ENCODE data around the gene HEXIM2.
"Not testable (repeated sequence)": the region's sequence is repeated elsewhere in the genome, so short reads cannot be mapped to it uniquely, and the experiment has no call there.

HEXIM2 gene

GRCh38 chr17:45171338-45172231, 9.9 kb downstream of the HEXIM2 start:
- no peak for DNase-seq

DNA sequence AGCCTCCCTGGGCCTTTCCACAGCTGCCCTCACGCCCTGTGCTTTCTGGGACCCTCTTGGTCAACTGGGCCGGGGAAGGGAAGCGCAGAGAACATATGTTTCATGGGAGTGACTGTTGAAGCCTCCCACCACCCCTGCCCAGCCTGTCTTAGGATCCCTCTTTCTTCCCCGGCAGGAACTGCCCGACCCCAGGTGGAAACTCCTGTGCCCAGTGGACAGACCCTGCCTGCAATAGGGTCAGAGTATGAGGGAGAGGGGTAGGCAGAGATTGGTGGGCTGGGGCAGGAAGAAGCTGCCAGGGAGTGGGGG, 10.5 kb downstream of the HEXIM2 start:
- DNase-seq, result no peak

DNA sequence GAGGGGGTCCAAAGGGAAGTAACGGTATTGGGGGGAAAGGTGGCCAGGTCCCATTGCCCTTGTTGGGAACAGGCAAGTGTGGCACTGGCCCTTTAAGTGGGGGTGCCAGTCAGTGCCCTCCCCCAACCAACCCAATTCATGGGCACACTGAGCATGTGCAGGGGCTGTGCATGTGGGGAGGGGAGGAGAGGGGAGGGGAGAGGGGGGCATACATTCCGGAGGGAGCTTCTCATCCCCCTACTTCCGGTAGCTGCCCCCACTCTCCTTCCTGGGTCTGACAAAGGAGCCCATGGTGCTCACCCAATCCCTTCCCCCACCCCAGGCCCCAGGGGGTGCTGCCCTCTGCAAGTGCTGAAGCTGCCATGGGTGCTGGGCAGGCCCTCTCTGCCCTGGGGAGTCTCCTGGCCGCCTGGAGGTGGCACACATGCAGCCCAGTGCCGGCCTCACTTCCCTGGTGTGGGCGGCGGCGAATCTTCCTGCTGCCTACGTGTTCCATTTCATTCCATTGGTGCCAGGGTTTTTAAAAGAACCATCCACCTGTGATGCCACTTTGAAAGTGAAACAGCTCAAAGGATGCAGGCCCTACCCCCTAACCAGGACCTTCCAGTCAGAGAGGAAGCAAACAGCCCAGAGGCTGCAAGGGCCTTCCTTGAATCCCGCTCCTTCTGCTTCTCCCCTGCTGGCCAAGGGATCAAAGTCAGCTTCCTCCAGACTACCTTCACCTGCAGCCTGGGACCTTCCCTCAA, 11.0 kb downstream of the HEXIM2 start:
- peak; percentile 46 for DNase-seq

DNA sequence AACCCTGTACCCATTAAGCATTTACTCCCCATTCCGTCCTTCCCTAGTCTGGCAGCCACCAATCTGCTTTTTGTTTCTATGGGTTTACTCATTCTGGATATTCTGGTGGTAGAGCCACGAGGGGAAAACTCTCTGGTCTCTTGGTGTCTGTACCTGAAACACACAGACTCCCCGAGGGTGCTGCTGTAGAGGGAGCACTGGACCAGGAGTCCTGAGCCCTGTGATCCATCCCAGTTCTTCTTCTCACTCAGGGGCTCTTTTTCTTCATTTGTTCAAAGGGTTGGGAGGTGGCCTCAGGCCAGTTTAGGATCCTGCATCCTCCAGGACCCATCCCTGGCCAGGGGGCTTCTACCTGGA, 14.1 kb downstream of the HEXIM2 start:
- DNase-seq, result no peak

- DNase-seq, result no peak
These were observed 15.9 kb downstream of the HEXIM2 start for GRCh38 chr17:45177563-45177962.

GRCh38 chr17:45184144-45184543, 22.5 kb downstream of the HEXIM2 start:
- no peak for DNase-seq

DNA sequence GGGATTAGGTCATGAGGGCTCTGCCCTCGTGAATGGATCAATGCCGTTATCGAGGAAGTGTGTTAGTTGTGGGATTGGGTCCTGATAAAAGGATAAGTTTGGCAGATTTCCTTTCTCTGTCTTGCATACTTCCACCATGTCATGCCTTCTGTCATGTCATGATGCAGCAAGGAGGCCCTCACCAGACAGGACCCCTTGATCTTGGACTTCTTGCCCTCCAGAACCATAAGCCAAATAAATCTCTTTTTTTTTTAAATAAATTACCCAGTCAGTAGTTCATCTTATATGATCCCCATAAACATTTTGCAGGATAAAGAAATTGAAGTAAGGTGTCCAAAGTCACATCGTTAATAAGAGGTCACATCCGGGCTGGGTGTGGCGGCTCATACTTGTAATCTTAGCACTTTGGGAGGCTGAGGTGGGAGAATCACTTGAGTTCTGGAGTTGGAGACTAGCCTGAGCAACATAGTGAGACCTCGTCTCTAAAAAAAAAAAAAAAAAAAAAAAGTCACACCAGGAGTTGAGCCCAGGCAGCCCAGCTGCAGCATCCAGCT, 25.2 kb downstream of the HEXIM2 start:
- DNase-seq, result no peak

DNA sequence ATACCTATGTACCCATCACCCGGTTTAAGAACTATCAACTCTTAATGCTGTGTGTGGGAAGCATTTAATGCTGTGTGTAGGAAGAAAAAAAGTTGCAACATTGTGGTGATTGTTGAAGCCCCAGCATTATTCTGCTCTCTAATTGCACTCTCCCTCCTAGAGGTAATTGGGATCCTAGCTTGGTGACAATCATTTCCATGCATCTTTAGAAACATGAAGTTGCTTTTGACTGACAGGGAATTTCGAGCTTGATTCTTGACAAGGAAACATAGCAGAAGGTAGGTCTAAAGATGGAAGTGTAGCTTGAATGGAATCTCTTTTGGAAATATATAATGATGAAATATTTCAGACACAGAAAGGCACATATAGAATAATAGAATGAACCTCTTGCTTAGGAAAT, 27.3 kb downstream of the HEXIM2 start:
- no peak for DNase-seq

DNA sequence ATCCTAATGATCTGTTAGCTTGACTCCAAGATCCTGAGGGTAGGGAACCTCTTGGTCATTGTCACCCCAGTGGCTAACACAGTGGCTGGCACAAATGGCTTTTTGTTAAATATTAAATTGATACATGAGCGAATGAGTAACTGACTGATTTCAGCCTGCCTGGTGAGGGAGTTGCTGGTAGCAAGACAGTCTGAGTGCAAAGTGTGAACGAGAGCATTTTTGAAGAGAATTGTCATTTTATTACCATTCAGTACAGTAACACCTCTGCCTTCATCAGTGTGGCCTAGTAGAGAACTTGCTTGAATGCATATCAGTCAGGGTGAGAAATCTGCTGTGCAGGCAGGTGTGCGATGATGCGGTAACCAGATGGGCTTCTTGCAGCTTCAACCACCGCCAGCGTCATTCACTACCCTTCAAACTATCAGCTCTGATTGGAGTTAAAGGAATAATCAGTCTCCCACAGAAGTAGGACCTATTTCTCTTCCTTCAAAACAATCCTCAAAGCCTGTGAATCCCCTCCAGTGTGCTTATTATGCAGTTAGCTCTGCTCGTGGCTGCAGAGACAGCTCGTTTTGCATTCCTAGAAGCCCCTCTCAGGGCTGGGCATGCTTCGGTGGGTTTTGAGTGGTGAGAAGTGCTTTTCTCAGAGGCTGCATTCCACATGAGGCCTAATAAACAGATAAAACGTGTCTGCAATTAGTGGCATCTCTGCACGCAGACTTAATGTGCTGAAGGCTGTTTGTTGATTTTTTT, 29.0 kb downstream of the HEXIM2 start:
- no peak for DNase-seq

DNA sequence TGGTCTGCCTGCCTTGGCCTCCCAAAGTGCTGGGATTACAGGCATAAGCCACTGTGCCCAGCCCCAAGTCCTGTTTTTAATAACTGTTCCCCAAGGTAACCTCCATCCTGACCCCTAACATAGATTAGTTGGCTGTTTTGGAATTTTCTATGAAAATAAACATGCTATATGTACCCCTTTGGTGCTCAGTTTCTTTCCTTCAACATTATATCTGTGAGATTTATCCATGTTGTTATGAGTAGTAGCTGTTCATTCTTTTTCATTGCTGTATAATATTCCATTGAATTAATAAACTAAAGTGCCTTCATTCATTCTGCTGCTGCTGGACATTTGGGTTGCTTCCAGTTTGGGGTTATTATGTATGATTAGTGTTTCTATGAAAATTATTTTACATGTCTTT, 33.7 kb downstream of the HEXIM2 start:
- DNase-seq, result no peak

- DNase-seq, result no peak
These were observed 35.4 kb downstream of the HEXIM2 start for GRCh38 chr17:45197108-45197507.

GRCh38 chr17:45197555-45198334, 36.1 kb downstream of the HEXIM2 start:
- DNase-seq, result peak; percentile 91

- no peak for DNase-seq
These were observed 39.0 kb downstream of the HEXIM2 start for GRCh38 chr17:45200701-45201100.

DNA sequence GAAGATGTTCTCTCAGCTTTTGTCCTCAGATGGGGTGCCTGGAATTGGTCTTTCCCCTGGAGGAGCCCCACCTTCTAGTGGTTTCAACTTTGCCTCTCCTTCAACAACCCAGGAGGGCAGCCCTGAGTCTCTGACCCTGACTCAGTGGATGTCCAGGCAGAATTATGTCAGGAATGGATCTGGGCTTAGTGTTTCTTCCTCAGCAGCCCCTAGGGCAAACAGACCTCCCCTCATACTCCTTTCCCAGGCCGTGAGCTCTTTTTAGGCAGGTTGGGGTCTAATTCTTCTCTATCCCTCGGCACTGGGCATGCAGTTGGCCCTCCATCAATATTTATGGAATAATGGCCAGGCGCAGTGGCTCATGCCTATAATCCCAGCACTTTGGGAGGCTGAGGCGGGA, 39.8 kb downstream of the HEXIM2 start:
- no peak for DNase-seq

DNA sequence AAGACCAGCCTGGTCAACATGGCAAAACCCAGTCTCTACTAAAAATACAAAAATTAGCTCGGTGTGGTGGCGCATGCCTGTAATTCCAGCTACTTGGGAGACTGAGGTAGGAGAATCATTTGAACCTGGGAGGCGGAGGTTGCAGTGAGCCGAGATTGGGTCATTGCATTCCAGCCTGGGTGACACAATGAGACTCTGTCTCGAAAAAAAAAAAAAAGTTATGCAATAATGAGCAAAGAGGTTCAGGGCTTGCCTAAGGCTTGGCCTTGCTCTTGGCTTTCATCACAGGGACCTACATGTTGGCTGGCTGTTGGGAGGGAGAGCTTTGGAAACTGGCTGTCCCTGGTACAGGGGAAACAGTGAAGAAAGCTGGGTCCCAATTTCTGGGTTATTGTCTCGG, 40.2 kb downstream of the HEXIM2 start:
- DNase-seq, result not testable (repeated sequence)

DNA sequence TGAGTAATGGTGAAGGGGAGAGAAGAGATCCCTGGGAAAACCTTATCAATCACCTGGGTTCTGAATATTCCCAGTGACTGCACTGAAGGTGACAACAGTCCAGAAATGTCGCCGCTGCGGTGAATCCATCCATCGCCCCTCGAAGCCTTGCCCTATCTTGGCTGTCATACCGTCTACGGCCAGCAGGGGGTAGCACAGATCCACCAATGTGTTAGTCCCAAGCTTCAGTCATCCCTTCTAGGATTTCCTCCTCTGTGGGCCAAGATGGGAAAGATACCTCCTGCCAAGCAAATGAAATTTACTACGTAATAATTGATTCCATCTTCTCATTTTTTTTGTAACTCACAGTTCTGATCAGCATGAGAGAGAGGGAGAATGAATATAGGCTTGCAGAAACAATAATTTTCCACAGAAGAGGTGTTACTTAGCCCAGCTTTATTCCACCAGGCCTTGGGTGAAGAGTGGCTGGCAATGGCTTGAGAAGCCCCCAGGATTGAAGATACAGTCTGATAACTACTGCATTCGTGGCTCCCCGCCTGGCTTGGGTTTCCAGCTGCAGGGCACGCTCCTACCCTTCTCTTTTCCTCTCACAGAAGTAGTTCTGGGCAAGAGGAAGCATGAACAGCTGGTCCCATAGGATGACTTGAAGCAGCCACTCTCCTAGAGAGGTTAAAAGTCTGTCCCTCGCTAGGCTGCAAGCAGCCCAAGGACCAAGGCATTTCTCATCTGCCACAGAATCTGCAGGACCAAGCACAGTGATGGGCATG, 57.4 kb downstream of the HEXIM2 start:
- DNase-seq, result peak; percentile 92

Measured in activated T-cell treated with anti-CD3 and anti-CD28 coated beads, Interleukin-2, amount 50 U/mL, for 1 hour (primary cell).